K562 (cell line): ENCODE results near the gene HERC3. TPM values are rescaled to one million over a fixed set of nuclear protein-coding genes. Genes with fewer than 3 reads are reported as not detected.

Experiments
- HMGXB4 ChIP-seq: sonication (generic); formaldehyde crosslinking; IDR thresholded peaks from 2 replicates; pipeline ENCODE4 v1.8.1; 2023; ENCODE audit warnings: mild to moderate bottlenecking, missing genetic modification reagents
- LCOR ChIP-seq: sonication (generic); formaldehyde crosslinking; IDR thresholded peaks from 2 replicates; pipeline ENCODE4 v1.8.0; 2022; ENCODE audit warnings: mild to moderate bottlenecking, missing genetic modification reagents
- RBBP5 ChIP-seq: fragments of 200-600 bp; sonication (generic); IDR thresholded peaks from 2 replicates; pipeline ENCODE4 v1.6.1; 2012; ENCODE audit warnings: borderline replicate concordance, mild to moderate bottlenecking, low read length, control low read depth, inconsistent platforms; ENCODE audit not compliant: insufficient read depth, poor library complexity, severe bottlenecking
- SAP30 ChIP-seq: fragments of 200-600 bp; sonication (generic); IDR thresholded peaks from 2 replicates; pipeline ENCODE4 v1.6.1; 2012; ENCODE audit warnings: borderline replicate concordance, low read depth, mild to moderate bottlenecking, moderate library complexity, low read length, control low read depth, inconsistent platforms; ENCODE audit not compliant: insufficient read depth, poor library complexity, severe bottlenecking
- TFAM ChIP-seq: fragments of 250-450 bp; sonication (Bioruptor Pico); conservative IDR thresholded peaks from 2 replicates; pipeline ENCODE4 v1.5.0; 2021; ENCODE audit warnings: mild to moderate bottlenecking, moderate library complexity
- TFAP4 ChIP-seq: sonication (generic); formaldehyde crosslinking; IDR thresholded peaks from 2 replicates; pipeline ENCODE4 v1.8.0; 2022; ENCODE audit warnings: missing genetic modification reagents, mild to moderate bottlenecking, moderate library complexity, borderline replicate concordance
- THRAP3 ChIP-seq: fragments of 450-650 bp; IDR thresholded peaks from 2 replicates; pipeline ENCODE4 v1.6.1; 2016; ENCODE audit warnings: mild to moderate bottlenecking, inconsistent platforms, borderline replicate concordance
- ZNF197 ChIP-seq: fragments of 200-800 bp; sonication (Bioruptor generic); IDR thresholded peaks from 2 replicates; pipeline ENCODE4 v1.6.1; 2016; ENCODE audit warnings: low read depth, missing genetic modification characterization, missing compliant biosample characterization
- ZNF23 ChIP-seq: fragments of 250-450 bp; sonication (Bioruptor Pico); IDR thresholded peaks from 2 replicates; pipeline ENCODE4 v1.4.0; 2020; ENCODE audit warnings: mild to moderate bottlenecking
- ZNF232 ChIP-seq: sonication (generic); formaldehyde crosslinking; IDR thresholded peaks from 2 replicates; pipeline ENCODE4 v1.8.0; 2022; ENCODE audit warnings: mild to moderate bottlenecking, missing genetic modification reagents
- ZNF707 ChIP-seq: fragments of 250-450 bp; sonication (Bioruptor Pico); conservative IDR thresholded peaks from 2 replicates; pipeline ENCODE4 v1.8.0; 2022; ENCODE audit warnings: inconsistent platforms, mild to moderate bottlenecking, moderate library complexity
- polyA plus RNA-seq, 8 experiments: library from polyadenylated mRNA; depleted of rRNA in 4 of 8; stranded (reverse) in 5 of 8; unstranded in 3 of 8; fragments of >200 nt; fragmentation: Nextera tagmentation in 2 of 8; fragmentation: Illumina TruSeq in 1 of 8; extraction: Ambion mirVana in 2 of 8; extraction: Trizol in 1 of 8; gene quantifications; 2 replicates each; pipeline versions ENCODE4 v1.2.1 to v1.2.3, GENCODE V29; 2011 to 2014; ENCODE audit warnings: inconsistent platforms in 1 of 8, missing spikeins in 1 of 8
- total RNA-seq, 7 experiments: library from RNA; depleted of rRNA in 6 of 7; stranded (reverse); fragments of >200 nt in 6 of 7; fragmentation: Illumina TruSeq in 2 of 7; extraction: Trizol in 2 of 7; gene quantifications; 2 replicates each; pipeline versions ENCODE4 v1.2.1 to v1.2.3, GENCODE V29; 2011 to 2021; ENCODE audit warnings: low replicate concordance in 1 of 7
- TF ChIP-seq, protein P1 (sequence below), 2 experiments: fragments of 450-650 bp in 1 of 2; sonication (generic) in 1 of 2; formaldehyde crosslinking; conservative IDR thresholded peaks; 2 replicates each; pipeline versions ENCODE4 v1.4.0 to v1.8.1; 2020 to 2022; ENCODE audit warnings: mild to moderate bottlenecking in 1 of 2, missing genetic modification reagents in 1 of 2
- TF ChIP-seq, protein P2 (sequence below): fragments of 450-650 bp; IDR thresholded peaks from one replicate; pipeline ENCODE4 v1.6.1; 2018; ENCODE audit warnings: mild to moderate bottlenecking, moderate library complexity; ENCODE audit not compliant: partially characterized antibody
- TF ChIP-seq, protein P3 (sequence below): fragments of 250-450 bp; sonication (Bioruptor Pico); IDR thresholded peaks from 2 replicates; pipeline ENCODE4 v1.5.0; 2021

The HERC3 gene
- total and polyA plus RNA-seq, 9 of the 15 experiments (the other 6 are each of a cell fraction or from before 2014, with no cell fraction given) = 1.8 to 13.1 (median 7.6) TPM

- TF ChIP-seq, protein P1, sequence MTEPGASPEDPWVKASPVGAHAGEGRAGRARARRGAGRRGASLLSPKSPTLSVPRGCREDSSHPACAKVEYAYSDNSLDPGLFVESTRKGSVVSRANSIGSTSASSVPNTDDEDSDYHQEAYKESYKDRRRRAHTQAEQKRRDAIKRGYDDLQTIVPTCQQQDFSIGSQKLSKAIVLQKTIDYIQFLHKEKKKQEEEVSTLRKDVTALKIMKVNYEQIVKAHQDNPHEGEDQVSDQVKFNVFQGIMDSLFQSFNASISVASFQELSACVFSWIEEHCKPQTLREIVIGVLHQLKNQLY (CRISPR knock-in tag; conservative IDR thresholded peaks at IDR 0.05) = no peak
- TF ChIP-seq TFAM (CRISPR knock-in tag) (no peak), ZNF23 (no peak), ZNF707 (CRISPR knock-in tag) (no peak), LCOR (CRISPR knock-in tag) (peak; percentile 6; the same call in 1 of the 2 replicates), ZNF197 (CRISPR knock-in tag) (no peak), RBBP5 (peak; percentile 40), ZNF232 (CRISPR knock-in tag) (no peak), HMGXB4 (CRISPR knock-in tag) (no peak), SAP30 (peak; percentile 96), THRAP3 (no peak), TFAP4 (CRISPR knock-in tag) (peak; percentile 32; the same call in 1 of the 2 replicates)
- TF ChIP-seq, protein P2, sequence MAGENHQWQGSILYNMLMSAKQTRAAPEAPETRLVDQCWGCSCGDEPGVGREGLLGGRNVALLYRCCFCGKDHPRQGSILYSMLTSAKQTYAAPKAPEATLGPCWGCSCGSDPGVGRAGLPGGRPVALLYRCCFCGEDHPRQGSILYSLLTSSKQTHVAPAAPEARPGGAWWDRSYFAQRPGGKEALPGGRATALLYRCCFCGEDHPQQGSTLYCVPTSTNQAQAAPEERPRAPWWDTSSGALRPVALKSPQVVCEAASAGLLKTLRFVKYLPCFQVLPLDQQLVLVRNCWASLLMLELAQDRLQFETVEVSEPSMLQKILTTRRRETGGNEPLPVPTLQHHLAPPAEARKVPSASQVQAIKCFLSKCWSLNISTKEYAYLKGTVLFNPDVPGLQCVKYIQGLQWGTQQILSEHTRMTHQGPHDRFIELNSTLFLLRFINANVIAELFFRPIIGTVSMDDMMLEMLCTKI = no peak
- TF ChIP-seq, protein P3, sequence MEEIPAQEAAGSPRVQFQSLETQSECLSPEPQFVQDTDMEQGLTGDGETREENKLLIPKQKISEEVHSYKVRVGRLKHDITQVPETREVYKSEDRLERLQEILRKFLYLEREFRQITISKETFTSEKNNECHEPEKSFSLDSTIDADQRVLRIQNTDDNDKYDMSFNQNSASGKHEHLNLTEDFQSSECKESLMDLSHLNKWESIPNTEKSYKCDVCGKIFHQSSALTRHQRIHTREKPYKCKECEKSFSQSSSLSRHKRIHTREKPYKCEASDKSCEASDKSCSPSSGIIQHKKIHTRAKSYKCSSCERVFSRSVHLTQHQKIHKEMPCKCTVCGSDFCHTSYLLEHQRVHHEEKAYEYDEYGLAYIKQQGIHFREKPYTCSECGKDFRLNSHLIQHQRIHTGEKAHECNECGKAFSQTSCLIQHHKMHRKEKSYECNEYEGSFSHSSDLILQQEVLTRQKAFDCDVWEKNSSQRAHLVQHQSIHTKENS (CRISPR knock-in tag) = no peak
These were observed 544 bp downstream of the HERC3 start (continued) for GRCh38 chr4:88592600-88593448.
